ENCODE results near the gene CLVS2. TPM values are rescaled to one million over a fixed set of nuclear protein-coding genes. Genes with fewer than 3 reads are reported as not detected.

CLVS2 gene
- total RNA-seq, 2 donors from 2014 or later, result 0.05 to 0.19 TPM

DNA sequence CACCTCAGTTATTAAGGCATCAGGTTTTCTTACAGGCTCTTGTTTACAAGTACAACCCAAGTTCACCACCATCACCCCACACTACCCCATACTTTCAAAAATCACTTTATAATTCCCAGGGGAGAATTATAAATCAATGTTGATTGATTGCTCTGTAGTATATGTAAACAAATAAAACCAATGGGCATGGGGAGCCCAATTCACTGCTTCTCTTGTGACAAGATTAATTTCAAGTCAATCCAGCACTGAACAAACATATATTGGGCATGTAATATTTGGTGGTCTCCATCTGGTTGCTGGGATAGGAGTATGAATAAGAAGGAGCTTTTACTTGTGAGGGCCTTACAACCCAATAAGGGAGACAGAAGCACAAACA lies 95.8 kb downstream of the CLVS2 start:
- Histone ChIP-seq H3K27ac (no peak overlapping the region), H3K9ac (ENCODE audit: low read depth in 2 of 2, low read length in 2 of 2) (no peak overlapping the region), H3K36me3 (no peaks in the 10 kb centered on the region)

DNA sequence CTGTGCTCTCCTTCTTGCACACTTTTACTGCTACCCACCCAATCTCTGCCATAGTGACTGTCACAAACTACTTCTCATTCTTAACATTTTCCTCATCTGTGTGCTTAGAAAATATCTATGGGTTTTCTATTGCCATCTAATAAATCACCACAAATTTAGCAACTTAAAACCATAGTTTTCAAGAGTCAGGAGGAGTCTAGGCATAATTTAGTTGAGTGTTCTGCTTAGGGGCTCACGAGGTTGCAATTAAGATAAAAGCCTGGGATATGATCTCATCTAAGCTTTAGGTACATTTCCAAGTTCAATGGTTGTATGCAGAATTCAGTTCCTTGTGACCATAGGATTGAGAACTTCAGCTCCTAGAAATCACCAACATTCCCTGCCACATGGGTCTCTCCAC lies 98.8 kb downstream of the CLVS2 start:
- no peaks in the 10 kb centered on the region for H3K4me1 ChIP-seq
- no peak overlapping the region for H3K4me3 ChIP-seq
- H3K9ac ChIP-seq (ENCODE audit: low read depth in 2 of 2, low read length in 2 of 2), result no peak overlapping the region
- no peaks in the 10 kb centered on the region for H3K9me3 ChIP-seq
- no peak overlapping the region for H3K27ac ChIP-seq
- no peak for DNase-seq
- intact Hi-C loops (cut with DNase I), result no loop called here
- no peaks in the 10 kb centered on the region for H3K27me3 ChIP-seq
- TF ChIP-seq, protein P1, sequence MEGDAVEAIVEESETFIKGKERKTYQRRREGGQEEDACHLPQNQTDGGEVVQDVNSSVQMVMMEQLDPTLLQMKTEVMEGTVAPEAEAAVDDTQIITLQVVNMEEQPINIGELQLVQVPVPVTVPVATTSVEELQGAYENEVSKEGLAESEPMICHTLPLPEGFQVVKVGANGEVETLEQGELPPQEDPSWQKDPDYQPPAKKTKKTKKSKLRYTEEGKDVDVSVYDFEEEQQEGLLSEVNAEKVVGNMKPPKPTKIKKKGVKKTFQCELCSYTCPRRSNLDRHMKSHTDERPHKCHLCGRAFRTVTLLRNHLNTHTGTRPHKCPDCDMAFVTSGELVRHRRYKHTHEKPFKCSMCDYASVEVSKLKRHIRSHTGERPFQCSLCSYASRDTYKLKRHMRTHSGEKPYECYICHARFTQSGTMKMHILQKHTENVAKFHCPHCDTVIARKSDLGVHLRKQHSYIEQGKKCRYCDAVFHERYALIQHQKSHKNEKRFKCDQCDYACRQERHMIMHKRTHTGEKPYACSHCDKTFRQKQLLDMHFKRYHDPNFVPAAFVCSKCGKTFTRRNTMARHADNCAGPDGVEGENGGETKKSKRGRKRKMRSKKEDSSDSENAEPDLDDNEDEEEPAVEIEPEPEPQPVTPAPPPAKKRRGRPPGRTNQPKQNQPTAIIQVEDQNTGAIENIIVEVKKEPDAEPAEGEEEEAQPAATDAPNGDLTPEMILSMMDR (IDR thresholded peaks at IDR 0.05), result no peak
- no peaks in the 10 kb centered on the region for H3K36me3 ChIP-seq

More for the DNA sequence above, 95.8 kb downstream of the CLVS2 start:
- Histone ChIP-seq H3K9me3 (no peaks in the 10 kb centered on the region), H3K4me3 (no peak overlapping the region), H3K27me3 (no peaks in the 10 kb centered on the region), H3K4me1 (no peaks in the 10 kb centered on the region)
- DNase-seq, result no peak
- TF ChIP-seq, protein P1 (IDR thresholded peaks at IDR 0.05), result no peak
- intact Hi-C loops (cut with DNase I), result no loop called here

DNA sequence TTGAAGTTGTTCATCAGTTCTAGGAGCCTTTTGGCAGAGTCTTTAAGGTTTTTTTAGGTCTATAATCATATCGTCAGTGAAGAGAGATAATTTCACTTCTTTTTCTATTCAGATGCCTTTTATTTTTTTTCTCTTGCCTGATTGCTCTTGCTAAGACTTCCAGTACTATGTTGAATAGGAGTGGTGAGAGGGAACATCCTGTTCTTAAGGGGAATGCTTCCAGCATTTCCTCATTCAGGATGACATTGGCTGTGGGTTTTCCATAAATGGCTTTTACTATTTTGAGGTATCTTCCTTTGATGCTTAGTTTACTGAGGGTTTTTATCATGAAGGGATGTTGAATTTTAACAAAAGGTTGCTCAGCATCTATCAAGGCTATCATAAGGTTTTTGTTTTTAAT lies 109.5 kb downstream of the CLVS2 start:
- Histone ChIP-seq H3K9ac (ENCODE audit: low read depth in 2 of 2, low read length in 2 of 2) (no peak overlapping the region), H3K9me3 (no peaks in the 10 kb centered on the region), H3K27ac (no peak overlapping the region), H3K27me3 (no peaks in the 10 kb centered on the region), H3K4me3 (no peak overlapping the region), H3K4me1 (no peaks in the 10 kb centered on the region), H3K36me3 (no peaks in the 10 kb centered on the region)
- TF ChIP-seq, protein P1 (IDR thresholded peaks at IDR 0.05), result no peak
- DNase-seq, result no peak
- intact Hi-C loops (cut with DNase I), result no loop called here

DNA sequence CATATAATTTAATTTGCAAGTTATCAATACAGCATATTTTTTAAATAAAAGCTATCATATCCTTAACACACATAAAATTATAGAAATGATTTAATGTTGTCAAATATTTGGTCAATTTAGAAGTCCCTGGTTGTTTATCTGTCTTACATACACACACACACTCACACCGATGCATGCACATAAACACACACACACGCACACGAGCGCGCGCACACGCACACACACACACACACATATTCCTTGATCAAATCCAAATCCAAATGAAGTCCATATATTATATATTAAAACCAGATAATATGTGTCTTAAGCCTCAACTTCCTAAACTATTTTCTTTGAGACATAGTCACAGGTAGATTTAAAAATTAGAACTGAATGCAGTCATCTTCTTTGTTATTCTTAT lies 120.3 kb downstream of the CLVS2 start:
- no peak for DNase-seq
- no peak overlapping the region for H3K4me3 ChIP-seq

DNA sequence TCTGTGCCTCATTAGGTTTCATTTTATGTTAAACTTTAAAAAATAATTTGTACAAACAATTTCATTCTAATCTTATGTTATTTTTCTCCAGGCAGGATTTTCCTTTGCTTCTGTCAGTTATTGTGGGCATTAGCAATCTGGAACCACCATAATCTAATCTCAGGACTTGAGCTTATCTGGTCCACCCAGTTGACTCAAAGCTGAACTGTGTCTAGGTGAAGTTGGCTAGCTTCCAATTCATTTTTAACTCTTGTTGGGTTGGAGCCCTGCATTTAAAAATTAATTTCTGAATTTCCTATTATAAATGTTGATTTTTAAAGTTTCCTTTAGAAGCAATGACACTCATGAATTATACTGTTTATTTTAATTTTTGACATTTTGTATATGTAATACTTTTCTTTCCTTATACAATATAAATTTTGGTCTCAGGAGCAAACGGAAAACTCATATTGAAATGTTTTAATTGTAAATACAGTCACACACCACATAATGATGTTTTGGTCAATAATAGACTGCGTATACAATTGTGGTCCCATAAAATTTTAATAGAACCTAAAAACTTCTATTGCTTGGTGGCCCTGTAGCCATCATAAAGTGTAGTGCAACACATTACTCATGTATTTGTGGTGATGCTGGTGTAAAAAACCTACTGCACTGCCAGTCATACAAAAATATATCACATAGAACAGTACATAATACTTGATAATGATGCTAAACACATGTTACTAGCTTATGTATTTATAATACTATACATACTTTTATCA lies 121.3 kb downstream of the CLVS2 start:
- Histone ChIP-seq H3K4me3 (no peak overlapping the region), H3K27ac (no peak overlapping the region), H3K9me3 (no peaks in the 10 kb centered on the region), H3K27me3 (no peaks in the 10 kb centered on the region), H3K4me1 (no peaks in the 10 kb centered on the region), H3K36me3 (no peaks in the 10 kb centered on the region), H3K9ac (ENCODE audit: low read depth in 2 of 2, low read length in 2 of 2) (no peak overlapping the region)
- TF ChIP-seq, protein P1 (IDR thresholded peaks at IDR 0.05), result no peak
- DNase-seq, result no peak
- intact Hi-C loops (cut with DNase I), result no loop called here

More for the DNA sequence above, 120.3 kb downstream of the CLVS2 start:
- Histone ChIP-seq H3K9ac (ENCODE audit: low read depth in 2 of 2, low read length in 2 of 2) (no peak overlapping the region), H3K27me3 (no peaks in the 10 kb centered on the region), H3K4me1 (no peaks in the 10 kb centered on the region), H3K27ac (no peak overlapping the region), H3K9me3 (no peaks in the 10 kb centered on the region), H3K36me3 (no peaks in the 10 kb centered on the region)
- TF ChIP-seq, protein P1 (IDR thresholded peaks at IDR 0.05), result no peak
- intact Hi-C loops (cut with DNase I), result no loop called here
